Measurements from ENCODE around the gene OSBPL10.

OSBPL10 gene

DNA sequence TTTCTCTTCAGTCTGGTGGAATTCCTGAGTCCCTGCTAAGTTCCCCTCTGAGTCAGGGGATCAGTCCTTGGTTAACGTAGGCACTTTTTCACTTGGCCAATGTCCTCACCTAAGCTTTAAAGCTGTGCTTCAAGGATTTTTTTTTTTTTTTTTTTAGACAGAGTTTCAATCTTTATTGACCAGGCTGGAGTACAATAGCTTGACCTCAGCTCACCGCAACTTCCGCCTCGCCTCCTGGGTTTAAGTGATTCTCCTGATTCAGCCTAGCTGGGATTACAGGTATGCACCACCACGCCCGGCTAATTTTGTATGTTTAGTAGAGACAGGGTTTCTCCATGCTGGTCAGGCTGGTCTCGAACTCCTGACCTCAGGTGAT is 228.0 kb downstream of the OSBPL10 start:
- in situ Hi-C loops (cut with MboI; ENCODE audit: low sequenced_read_pairs): no loop called here

DNA sequence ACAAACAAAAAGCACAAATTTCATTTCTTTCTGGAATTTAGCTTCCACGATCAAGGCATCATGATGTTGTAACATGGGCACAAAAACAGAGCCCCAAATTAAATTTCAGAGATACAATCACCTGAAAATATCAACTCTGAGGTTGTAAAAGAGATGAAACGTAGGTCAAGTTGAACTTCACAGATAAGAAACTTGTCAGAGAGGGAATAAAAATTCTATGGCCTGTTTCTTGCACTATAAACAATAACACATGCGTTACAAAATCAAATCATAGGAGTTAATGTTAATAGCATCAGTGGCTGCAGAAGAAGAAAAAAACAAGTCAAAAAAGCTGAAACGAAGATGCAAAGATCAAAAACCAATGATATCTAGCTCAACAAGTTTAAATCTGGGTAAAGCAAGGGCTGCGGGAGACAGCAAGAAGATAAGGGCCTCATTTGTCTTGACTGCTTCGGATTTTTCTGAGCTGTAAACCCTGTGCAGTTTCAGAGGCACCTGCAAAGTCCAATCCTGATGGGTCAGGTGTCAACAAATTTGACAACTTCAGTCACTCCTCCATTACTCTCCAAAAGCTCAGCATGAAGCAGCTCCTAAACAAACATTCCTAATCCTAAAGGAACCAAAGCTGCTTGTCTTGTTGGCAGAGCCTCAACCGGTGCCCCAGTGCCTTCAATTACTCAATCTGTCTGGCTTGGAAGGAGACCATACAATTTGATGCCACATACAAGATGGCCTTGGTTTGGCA is 228.6 kb downstream of the OSBPL10 start:
- in situ Hi-C loops (cut with MboI; ENCODE audit: low sequenced_read_pairs): no loop called here

DNA sequence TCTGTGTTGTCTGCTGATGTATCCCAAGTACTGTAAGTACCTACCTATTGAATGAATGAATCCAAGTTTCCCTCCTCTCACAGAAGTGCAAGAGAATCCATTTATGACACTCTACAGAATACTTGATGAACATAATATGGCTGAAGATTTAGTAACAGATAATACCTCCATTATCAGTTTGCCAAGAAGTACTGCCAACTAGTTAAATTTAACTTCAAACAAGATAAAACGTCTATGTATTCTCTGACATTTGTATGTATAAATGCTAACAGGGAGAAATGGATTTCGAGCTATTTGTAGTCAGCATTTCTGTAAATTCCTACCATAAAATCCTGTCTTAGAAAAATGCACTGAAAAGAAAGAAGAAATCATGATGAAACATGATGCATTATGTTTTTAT is 230.7 kb downstream of the OSBPL10 start:
- in situ Hi-C loops (cut with MboI; ENCODE audit: low sequenced_read_pairs): no loop called here

DNA sequence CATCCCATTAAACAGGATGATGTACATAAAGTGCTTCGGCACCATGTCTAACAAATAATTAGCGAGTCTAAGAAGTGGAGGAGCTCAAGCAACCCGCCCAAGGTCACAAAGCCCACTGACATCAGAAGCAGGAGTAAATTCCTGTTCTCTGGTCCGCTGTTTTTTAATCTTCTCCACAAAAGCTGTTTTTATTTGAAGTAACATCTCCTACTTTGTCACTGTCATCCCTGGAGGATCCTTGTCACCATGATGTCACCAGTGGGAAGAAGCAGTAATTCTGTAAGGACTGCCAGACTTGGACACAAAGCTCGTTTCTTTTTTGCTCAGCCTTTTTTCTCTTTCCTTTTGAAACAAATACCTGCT is 232.1 kb downstream of the OSBPL10 start:
- in situ Hi-C loops (cut with MboI; ENCODE audit: low sequenced_read_pairs): no loop called here

DNA sequence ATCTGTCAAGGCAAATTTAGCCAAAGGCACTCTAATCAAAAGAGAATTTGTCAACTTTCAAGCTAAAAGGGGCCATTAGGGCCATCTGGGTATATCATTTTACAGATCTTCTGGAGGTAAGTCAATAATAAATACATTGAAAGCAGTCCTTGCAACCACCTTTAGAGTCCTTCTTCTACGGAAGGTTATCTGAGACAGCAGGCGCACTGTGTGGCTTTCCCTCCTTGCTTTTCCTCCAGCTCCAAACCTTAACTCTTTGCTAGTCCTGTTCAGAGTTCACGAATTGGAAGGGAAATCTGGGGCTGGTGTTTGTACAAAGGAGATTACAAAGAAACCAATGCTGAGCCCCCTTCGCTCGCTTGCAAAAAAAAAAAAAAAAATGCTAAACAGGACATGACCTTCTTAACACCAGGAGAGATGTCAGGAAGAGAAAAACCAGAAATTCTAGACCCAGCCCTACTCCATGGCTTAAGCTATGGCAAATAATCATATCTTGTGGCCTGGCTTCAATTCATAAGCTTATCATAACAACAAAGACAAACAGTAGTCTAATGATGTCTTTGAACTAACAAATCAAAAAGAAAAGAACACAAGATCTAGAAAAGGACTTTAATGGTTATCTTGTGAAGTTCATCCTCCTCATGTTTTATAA is 232.7 kb downstream of the OSBPL10 start:
- in situ Hi-C loops (cut with MboI; ENCODE audit: low sequenced_read_pairs): no loop called here

DNA sequence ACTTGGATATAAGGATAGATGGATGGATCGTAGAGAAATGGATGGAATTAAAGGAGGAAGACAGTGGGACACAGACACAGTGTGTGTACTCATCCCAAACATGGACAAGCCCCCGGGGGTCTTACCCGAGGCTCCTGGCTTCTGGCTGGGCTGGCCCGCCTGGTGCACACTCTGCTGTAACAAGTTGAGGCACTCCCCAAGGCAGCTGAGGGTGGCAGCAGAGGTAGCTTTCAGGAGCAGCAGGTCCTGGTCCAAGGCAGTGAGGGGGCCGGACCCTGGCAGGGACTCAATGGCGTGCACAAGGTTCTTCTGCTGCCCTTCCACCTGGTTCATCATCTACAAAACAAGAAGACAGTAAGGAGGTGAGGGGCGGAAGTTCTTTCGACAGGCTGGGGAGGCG is 233.3 kb downstream of the OSBPL10 start:
- in situ Hi-C loops (cut with MboI; ENCODE audit: low sequenced_read_pairs): no loop called here

DNA sequence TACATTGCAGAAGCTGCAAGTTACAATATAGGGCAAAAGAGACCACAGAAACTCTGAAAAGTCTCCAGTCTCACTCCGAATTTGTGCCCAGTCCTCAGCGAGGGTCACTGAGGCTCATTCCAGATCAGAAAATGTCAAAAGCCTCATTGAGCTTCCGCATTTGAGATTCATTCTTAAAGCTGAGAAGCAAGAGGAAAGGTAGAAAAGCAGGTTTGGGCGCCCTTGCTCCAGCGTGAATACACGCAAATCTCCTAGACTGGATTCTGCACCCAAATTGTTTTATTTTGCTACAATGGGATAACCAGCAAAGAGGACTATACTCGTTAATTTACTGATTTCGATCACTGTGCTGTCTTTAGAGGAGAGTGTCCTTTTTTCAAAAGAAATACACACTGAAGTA is 236.1 kb downstream of the OSBPL10 start:
- in situ Hi-C loops (cut with MboI; ENCODE audit: low sequenced_read_pairs): no loop called here

DNA sequence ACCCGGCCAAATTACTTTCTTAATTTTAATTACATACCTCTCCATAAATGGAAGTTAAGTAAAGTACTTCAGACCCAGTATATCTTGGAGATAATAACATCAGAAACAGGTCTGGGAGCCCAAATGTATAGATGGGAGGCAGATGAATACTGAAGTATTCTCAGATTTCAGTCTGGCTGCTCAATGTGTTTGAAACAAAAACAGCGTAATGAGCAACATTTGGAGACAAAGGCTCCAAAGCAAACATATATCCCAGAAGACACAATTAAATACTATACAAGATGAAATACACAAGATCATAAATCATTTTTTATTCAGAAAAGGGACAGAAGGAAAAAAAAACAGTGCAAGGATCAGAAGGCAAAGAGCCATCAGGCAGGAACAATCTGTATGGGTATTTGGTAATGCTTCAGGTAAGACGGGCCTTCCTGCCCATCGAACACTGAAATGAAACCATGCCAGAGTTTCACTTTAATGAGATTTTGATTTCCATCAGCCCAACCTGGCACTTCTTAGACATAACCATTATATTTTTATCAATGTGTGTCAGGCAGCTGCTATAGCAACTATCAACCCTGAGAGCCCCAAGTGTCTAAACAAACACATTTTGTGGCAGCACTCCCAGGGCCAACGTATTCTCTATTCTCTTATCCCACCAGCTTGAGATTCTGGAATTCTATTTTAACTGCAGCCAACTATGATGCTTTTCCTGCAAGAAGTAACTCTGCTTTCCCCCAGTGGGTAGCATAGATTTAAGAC is 237.6 kb downstream of the OSBPL10 start:
- in situ Hi-C loops (cut with MboI; ENCODE audit: low sequenced_read_pairs): no loop called here

DNA sequence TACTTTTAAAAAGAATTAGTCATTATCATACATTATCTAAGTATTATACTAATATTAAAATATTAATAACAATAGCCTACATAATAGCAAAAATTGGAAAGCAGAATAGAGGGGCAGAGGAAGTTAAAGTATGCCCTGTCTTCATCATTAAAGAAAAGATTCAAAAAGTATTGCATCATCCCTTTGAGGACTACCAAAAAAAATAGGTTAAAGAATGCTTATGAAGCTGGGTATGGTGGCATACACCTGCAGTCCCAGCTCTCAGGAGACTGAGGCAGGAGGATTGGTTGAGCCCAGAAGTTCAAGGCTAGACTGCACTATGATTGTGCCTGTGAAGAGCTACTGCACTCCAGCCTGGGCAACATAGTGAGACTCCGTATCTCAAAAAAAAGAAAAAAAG is 240.7 kb downstream of the OSBPL10 start:
- in situ Hi-C loops (cut with MboI; ENCODE audit: low sequenced_read_pairs): no loop called here

DNA sequence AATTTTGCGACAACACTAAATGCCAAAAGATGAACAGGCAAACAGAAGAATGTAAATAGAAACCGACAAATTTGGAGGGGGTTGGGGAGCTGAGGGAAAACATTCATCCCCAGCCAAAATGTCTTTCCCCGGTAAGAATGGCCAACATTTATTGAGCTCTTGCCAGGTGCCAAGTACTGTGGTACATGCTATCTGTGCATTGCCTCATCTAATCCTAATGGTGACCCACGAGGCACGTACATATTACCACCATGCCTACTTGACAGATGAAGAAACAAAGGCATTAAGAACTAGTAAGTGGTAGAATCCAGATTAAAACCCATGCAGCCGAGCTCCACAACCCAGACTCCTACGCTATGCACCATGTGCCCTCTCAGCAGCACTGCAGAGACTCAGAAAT is 242.7 kb downstream of the OSBPL10 start:
- in situ Hi-C loops (cut with MboI; ENCODE audit: low sequenced_read_pairs): no loop called here

DNA sequence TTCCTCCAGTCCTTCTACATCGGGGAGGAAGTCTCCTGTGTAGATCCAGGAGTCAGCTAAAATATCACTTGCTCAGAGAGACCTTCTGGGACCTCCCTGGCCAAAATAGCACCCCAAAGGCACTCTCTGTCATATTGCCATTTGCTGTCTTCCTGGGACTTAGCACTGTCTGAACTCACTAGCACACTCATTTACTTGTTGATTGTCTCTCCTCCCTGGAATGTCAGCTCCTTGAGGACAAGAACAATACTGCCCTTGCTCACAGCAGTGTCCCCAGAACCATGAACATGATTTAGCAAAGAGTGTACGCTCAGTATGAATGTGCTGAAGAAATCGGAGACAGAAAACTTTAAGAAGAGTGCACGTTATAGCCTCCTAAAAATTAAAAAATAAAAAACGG is 245.4 kb downstream of the OSBPL10 start:
- in situ Hi-C loops (cut with MboI; ENCODE audit: low sequenced_read_pairs): no loop called here

DNA sequence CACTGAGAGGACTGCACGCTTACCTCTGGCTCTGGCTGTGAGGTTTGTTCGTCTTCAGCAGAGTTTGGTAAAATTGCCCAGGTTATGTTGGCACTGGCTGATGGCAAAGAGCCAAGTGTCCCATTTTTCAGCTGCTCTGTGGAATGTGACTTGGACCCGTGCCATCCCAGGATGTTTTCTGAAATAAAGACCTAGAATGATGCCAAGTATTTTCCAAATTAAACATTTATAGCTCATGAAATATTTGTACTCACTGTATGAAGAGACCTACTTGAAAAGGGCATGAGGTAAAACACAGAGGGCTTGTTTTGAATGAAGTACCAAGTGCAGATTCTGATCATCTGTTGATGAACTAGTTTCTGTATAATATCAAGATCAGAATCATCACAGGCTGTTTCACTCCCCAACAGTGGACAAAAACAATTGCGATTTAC is 247.8 kb downstream of the OSBPL10 start:
- in situ Hi-C loops (cut with MboI; ENCODE audit: low sequenced_read_pairs): no loop called here

DNA sequence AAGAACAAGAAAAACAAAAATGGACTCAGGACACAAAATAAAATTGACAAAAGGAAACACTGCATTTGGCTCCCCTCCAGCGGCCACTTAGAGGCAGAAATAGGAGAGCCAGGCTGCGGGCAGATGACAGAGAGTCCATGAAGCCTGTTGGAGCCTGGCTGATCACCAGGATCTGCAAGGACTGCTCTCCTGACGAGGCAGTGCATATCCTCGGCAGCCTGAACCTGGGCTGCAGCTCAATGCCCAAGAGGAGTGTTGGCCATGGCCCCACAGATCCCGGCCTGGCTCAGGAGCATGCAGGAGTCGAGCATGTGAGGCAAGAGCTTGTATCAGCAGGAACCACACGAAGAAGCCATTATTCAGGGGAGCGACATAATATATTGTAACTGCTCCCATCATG is 248.5 kb downstream of the OSBPL10 start:
- in situ Hi-C loops (cut with MboI; ENCODE audit: low sequenced_read_pairs): no loop called here

DNA sequence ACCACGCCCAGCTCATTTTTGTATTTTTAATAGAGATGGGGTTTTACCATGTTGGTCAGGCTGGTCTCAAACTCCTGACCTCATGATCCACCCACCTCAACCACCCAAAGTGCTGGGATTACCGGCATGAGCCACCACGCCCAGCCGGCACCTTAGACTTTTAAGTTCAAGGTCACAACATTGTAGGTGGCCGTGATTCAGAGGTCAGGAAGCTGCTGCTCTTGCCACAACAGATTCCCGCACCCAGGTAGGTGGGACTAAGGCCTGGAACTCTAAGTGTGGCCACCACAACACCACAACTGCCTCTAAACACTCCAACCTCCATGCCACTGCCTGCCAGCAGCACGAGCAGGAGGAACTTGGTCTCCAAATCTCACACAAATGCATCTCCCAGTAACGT is 251.5 kb downstream of the OSBPL10 start:
- in situ Hi-C loops (cut with MboI; ENCODE audit: low sequenced_read_pairs): no loop called here

DNA sequence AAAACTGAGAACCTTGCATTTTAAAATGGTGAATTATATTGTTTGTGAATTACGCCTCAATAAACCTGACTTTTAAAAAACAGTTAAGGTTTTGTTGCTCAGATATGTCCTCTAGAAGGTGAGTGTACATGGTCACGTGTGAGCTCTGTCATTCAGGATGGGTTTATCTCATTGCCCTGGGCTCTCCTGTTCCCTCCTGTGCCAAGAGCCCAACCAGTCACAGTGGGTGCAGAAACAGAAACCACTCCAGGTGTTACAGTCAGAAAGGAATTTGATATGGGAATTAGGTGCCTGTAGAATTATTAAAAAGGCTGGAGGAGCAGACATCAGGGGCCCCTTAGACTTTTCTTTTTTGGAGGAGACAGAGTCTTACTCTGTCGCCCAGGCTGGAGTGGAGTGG is 252.0 kb downstream of the OSBPL10 start:
- in situ Hi-C loops (cut with MboI; ENCODE audit: low sequenced_read_pairs): no loop called here

DNA sequence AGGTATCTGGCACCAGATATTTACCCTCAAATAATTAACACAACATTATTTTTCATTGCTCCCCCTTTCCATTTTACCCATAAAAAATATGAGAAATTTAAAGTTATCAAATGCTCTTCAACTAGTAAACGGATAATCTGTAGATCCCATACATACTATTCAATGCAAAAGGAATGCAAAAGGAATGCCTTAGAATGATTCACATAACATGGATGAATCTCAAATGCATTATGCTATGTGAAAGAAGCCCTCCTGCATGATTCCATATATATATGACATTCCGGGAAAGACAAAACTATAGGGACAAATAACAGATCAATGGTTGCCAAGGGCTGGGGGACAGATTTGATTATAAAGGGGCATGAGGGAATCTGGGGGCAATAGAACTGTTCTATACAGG is 252.7 kb downstream of the OSBPL10 start:
- in situ Hi-C loops (cut with MboI; ENCODE audit: low sequenced_read_pairs): no loop called here

DNA sequence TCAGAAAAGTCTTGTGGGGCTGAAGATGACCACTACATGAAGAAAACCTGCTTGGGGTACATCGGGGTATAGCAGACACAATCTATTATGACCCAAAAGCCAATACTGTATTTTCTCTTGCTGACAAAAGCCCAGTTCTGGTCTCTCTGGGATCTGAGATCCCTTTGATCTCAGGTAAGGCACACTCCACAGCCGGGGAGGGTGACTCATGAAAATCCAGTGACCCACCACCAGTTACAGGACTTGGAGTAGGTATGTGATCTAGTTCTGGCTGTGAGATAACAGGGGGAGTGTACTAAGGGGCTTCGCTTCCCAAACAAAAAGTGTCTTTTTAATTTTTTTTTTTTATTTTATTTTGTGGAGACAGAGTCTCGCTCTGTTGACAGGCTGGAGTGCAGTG is 255.1 kb downstream of the OSBPL10 start:
- in situ Hi-C loops (cut with MboI; ENCODE audit: low sequenced_read_pairs): no loop called here

DNA sequence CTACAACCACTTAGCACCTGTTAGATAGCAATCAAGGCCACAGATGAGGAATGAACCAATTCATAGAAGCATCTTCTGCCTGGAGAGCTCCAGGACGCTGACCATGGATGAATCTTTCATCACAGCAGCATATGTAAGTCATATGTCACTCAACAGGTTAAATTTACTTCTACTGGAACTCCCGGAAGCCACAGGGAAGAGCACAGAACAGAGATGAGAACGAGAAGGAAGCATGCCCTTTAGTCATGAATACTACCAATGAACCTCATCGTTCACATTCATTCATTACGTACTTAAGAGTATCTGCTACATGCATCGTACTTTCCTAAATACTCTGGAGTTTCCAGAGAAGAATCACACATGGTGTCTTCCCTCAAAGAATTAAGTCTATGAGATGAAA is 255.5 kb downstream of the OSBPL10 start:
- in situ Hi-C loops (cut with MboI; ENCODE audit: low sequenced_read_pairs): no loop called here

DNA sequence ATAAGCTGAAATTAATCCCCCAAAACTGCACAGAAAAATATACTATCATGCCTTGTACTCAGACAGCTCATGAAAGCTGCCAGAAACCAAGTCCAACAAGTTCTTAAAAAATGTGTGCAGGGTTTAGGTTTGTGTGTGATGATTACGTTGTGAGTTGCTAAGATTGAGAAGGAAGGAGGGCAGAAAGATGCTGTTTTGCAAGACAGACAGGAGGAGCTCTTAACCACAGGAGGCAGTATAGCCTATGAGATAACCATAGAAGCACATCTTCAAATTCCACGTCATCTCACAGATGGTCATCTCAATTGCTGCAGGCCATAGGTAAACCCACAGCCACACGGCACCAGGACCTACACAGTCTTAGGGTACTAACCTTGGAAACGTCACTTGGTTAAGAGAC is 256.4 kb downstream of the OSBPL10 start:
- in situ Hi-C loops (cut with MboI; ENCODE audit: low sequenced_read_pairs): no loop called here

DNA sequence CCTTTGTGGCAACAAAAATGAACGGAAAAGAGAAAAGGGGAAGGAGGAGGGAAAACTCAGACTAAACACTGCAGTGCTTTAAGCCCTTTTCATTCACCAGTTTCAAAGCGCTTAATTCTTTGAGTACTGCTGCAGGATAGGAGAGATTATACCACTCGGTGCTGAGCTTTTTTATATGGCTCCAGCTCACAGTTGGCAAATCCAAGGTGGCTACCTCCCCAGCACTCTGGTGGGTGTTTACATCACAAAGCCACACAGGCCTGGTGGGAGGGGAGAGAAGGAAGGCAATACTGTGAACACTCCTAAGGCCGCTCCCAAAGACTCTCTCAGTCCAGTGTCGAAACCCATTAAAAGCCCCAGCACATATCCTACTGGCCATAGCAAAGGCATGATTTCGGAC is 256.9 kb downstream of the OSBPL10 start:
- in situ Hi-C loops (cut with MboI; ENCODE audit: low sequenced_read_pairs): no loop called here

DNA sequence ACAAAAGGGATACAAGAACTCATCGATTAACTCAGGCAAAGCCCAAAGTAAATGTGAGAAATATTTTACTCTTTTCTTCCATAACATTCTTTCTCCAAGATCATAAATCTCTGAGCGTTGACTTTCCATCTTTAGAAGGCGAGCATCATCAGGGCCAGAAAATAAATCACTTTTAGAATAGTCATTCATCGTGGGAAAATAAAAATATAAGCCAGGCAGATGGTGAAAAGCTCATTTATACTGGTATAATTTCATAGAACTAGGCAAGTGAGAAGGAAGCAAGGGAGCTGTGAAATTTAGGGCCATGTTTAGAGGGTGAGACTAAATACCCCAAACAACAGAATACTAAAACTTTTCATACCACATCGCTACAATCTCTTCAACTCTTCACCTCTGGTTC is 257.4 kb downstream of the OSBPL10 start:
- in situ Hi-C loops (cut with MboI; ENCODE audit: low sequenced_read_pairs): no loop called here

DNA sequence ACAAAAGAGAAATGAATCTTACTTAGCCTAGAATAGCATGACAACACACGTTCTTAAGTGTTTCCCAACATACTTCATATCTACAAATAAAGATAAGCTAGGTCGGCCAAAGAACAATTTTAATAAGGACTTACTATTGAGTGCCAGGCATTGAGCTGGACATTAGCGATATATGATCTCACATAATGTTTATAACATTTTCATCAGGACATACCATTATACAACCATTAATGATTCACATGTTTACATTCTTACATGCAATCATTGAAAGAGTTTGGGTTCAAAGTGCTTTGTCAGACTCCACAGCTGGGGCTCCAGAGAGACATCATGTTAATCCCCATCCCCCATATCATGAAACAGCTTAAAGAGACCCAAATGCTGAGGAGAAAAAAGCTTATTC is 259.4 kb downstream of the OSBPL10 start:
- in situ Hi-C loops (cut with MboI; ENCODE audit: low sequenced_read_pairs): no loop called here

Measured in HL-60/S4 treated with retinoic acid at 250 ng/mL for 4 days and 3 days (cell line).